ENCODE data around the gene FAM118A.
"Not testable (repeated sequence)": the region's sequence is repeated elsewhere in the genome, so short reads cannot be mapped to it uniquely, and the experiment has no call there.

Gene FAM118A

DNA sequence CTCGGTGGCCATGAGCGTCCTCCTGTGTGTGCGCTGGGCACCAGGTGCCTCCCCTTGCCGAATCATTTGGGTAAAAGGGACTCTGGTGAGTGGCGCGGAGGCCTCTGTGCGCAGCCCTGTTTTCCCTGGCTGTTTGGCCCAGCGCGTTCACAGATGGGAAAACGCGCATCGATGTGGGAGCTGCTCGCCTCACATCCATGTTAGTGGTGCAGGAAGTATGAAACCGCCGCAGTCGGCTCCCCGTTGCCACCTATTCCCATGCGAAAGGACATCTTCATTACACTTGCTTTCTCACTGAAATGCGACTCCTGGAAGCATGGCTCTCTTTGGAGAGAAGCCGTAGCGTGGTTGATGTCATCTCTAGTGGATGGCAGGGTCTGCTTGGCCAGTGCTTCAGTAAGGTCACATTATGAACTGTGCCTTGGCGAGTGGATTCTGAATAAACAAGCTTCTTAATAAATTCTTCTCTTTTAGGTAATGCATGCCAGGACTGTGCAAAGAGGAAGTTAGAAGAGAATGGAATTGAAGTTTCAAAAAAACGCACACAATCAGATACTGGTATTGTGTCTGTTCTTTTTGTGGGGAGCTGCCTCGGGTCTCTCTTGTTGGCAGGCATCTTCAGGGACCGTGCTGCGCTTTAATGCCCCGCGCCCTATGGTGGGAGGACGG, 26.3 kb downstream of the FAM118A start:
- Histone ChIP-seq H3K4me3 (ENCODE audit: low read length) (no peak overlapping the region), H3K27me3 (ENCODE audit: control insufficient read depth, insufficient read depth, low read length) (no peaks in the 10 kb centered on the region), H3K27ac (ENCODE audit: low read length) (no peak overlapping the region), H3K9me3 (ENCODE audit: control insufficient read depth, low read depth, low read length) (no peaks in the 10 kb centered on the region), H3K4me1 (ENCODE audit: control insufficient read depth, low read depth, low read length) (no peaks in the 10 kb centered on the region), H3K9ac (ENCODE audit: low read length) (no peak overlapping the region), H3K36me3 (ENCODE audit: control insufficient read depth, low read depth, low read length) (peaks cover 19% of the 10 kb centered on the region)

DNA sequence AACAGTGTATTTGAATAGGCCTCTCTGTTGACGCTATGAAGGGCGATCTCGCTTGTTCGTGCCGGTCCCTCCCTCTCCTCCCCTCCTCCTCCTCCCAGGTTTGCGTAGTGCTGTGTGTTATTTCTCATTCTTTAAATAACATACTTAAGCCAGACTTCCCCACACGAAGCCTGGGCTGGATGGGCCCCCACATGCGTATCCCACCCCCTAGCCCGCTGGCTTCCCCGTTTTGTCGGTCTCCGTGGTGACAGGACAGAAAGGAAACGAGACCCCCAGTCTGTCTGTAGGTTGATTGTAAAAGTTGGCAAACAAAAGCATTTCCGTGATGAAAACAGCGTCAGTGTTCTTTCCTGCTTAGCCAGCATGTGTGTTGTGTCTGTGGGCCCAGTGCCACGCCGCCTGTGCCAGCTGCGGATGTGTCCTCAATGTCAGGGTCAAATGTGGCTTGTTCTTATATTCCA, 27.3 kb downstream of the FAM118A start:
- no peak overlapping the region for H3K27ac ChIP-seq (ENCODE audit: low read length)
- no peaks in the 10 kb centered on the region for H3K4me1 ChIP-seq (ENCODE audit: control insufficient read depth, low read depth, low read length)
- H3K36me3 ChIP-seq (ENCODE audit: control insufficient read depth, low read depth, low read length): peaks cover 24% of the 10 kb centered on the region

GRCh38 chr22:45337536-45337935, 27.8 kb downstream of the FAM118A start:
- H3K9ac ChIP-seq (ENCODE audit: low read length): no peak overlapping the region
- no peaks in the 10 kb centered on the region for H3K9me3 ChIP-seq (ENCODE audit: control insufficient read depth, low read depth, low read length)
- H3K36me3 ChIP-seq (ENCODE audit: control insufficient read depth, low read depth, low read length): peaks cover 24% of the 10 kb centered on the region
- H3K27ac ChIP-seq (ENCODE audit: low read length): no peak overlapping the region
- no peaks in the 10 kb centered on the region for H3K4me1 ChIP-seq (ENCODE audit: control insufficient read depth, low read depth, low read length)
- no peak overlapping the region for H3K4me3 ChIP-seq (ENCODE audit: low read length)
- no peaks in the 10 kb centered on the region for H3K27me3 ChIP-seq (ENCODE audit: control insufficient read depth, insufficient read depth, low read length)

More for the DNA sequence above, 27.3 kb downstream of the FAM118A start:
- Histone ChIP-seq H3K9ac (ENCODE audit: low read length) (no peak overlapping the region), H3K27me3 (ENCODE audit: control insufficient read depth, insufficient read depth, low read length) (no peaks in the 10 kb centered on the region), H3K4me3 (ENCODE audit: low read length) (no peak overlapping the region), H3K9me3 (ENCODE audit: control insufficient read depth, low read depth, low read length) (no peaks in the 10 kb centered on the region)

DNA sequence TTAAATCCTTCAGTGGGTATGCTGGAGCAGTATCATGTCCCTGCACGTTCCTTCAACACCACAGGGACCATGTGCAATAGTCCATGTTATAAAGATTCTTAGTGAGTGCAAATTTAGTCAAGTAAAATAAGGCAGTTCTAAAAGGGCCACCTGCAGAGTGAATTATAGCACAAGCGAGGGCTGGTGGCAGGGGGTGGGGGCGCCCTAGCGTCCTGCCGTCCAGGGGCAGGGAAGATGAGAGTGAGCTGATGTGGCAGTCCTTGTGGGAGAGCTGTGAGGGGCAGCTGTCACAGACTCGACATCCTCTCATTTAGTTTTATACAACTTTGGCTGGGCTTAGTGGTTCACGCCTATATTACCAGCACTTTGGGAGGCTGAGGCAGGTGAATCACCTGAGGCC, 29.1 kb downstream of the FAM118A start:
- Histone ChIP-seq H3K4me1 (ENCODE audit: control insufficient read depth, low read depth, low read length) (no peaks in the 10 kb centered on the region), H3K27ac (ENCODE audit: low read length) (no peak overlapping the region), H3K27me3 (ENCODE audit: control insufficient read depth, insufficient read depth, low read length) (no peaks in the 10 kb centered on the region), H3K9ac (ENCODE audit: low read length) (no peak overlapping the region), H3K36me3 (ENCODE audit: control insufficient read depth, low read depth, low read length) (peaks cover 24% of the 10 kb centered on the region), H3K4me3 (ENCODE audit: low read length) (no peak overlapping the region), H3K9me3 (ENCODE audit: control insufficient read depth, low read depth, low read length) (no peaks in the 10 kb centered on the region)

DNA sequence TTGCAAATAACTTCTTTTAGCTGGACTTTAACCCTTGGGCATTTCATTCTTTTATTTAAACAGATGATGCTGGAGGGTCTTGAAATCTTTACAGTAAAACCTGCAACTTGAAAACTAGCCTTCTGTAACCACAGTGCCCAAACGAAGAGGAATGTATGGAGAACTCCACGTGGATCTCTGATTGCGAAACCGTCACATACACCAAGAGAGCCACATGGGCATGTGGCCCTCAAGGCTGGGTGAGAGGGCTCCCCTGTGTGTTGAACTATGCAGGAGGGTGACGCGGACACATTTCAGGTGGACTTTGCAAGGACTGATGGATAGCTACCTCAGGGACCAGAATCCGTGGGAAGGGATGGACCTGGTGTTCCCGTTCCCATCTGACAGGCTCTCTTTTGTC, 30.6 kb downstream of the FAM118A start:
- Histone ChIP-seq H3K9me3 (ENCODE audit: control insufficient read depth, low read depth, low read length) (no peaks in the 10 kb centered on the region), H3K4me3 (ENCODE audit: low read length) (no peak overlapping the region), H3K27me3 (ENCODE audit: control insufficient read depth, insufficient read depth, low read length) (no peaks in the 10 kb centered on the region), H3K27ac (ENCODE audit: low read length) (no peak overlapping the region), H3K4me1 (ENCODE audit: control insufficient read depth, low read depth, low read length) (no peaks in the 10 kb centered on the region), H3K9ac (ENCODE audit: low read length) (no peak overlapping the region), H3K36me3 (ENCODE audit: control insufficient read depth, low read depth, low read length) (peaks cover 14% of the 10 kb centered on the region)

- no peak overlapping the region for H3K4me3 ChIP-seq (ENCODE audit: low read length)
- no peak overlapping the region for H3K27ac ChIP-seq (ENCODE audit: low read length)
- no peaks in the 10 kb centered on the region for H3K27me3 ChIP-seq (ENCODE audit: control insufficient read depth, insufficient read depth, low read length)
- peaks cover 11% of the 10 kb centered on the region for H3K36me3 ChIP-seq (ENCODE audit: control insufficient read depth, low read depth, low read length)
- H3K9me3 ChIP-seq (ENCODE audit: control insufficient read depth, low read depth, low read length): no peaks in the 10 kb centered on the region
- H3K4me1 ChIP-seq (ENCODE audit: control insufficient read depth, low read depth, low read length): no peaks in the 10 kb centered on the region
- no peak overlapping the region for H3K9ac ChIP-seq (ENCODE audit: low read length)
Observed at GRCh38 chr22:45341498-45341897, 31.8 kb downstream of the FAM118A start.

GRCh38 chr22:45343143-45343542, 33.4 kb downstream of the FAM118A start:
- H3K27ac ChIP-seq (ENCODE audit: low read length): no peak overlapping the region
- no peaks in the 10 kb centered on the region for H3K4me1 ChIP-seq (ENCODE audit: control insufficient read depth, low read depth, low read length)
- H3K9ac ChIP-seq (ENCODE audit: low read length): no peak overlapping the region
- peaks cover 8% of the 10 kb centered on the region for H3K36me3 ChIP-seq (ENCODE audit: control insufficient read depth, low read depth, low read length)
- no peaks in the 10 kb centered on the region for H3K27me3 ChIP-seq (ENCODE audit: control insufficient read depth, insufficient read depth, low read length)
- H3K9me3 ChIP-seq (ENCODE audit: control insufficient read depth, low read depth, low read length): no peaks in the 10 kb centered on the region
- no peak overlapping the region for H3K4me3 ChIP-seq (ENCODE audit: low read length)

GRCh38 chr22:45344334-45344733, 34.6 kb downstream of the FAM118A start:
- Histone ChIP-seq H3K4me3 (ENCODE audit: low read length) (no peak overlapping the region), H3K4me1 (ENCODE audit: control insufficient read depth, low read depth, low read length) (no peaks in the 10 kb centered on the region), H3K9me3 (ENCODE audit: control insufficient read depth, low read depth, low read length) (no peaks in the 10 kb centered on the region), H3K27ac (ENCODE audit: low read length) (no peak overlapping the region), H3K36me3 (ENCODE audit: control insufficient read depth, low read depth, low read length) (peaks cover 8% of the 10 kb centered on the region), H3K9ac (ENCODE audit: low read length) (no peak overlapping the region), H3K27me3 (ENCODE audit: control insufficient read depth, insufficient read depth, low read length) (no peaks in the 10 kb centered on the region)

DNA sequence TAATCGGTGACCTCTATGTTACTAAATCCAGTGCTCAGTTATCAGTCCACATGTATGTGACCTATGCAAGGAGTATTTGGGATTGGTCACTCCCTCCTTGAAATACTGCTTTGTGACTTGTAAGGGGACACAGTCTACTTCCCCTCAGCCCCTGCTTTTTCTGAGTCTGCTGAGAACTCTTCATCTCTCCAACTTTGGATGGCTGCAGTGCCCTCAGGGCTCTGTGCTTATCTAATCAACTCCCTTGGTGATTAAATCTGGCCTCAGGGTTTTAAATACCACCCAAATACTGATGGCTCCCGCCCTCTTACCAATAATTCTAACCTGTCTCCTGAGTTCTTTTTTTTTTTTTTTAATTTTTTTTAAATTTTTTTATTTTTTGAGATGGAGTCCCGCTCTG, 40.2 kb downstream of the FAM118A start:
- H3K9me3 ChIP-seq (ENCODE audit: control insufficient read depth, low read depth, low read length): no peaks in the 10 kb centered on the region
- H3K4me3 ChIP-seq (ENCODE audit: low read length): no peak overlapping the region
- no peak overlapping the region for H3K27ac ChIP-seq (ENCODE audit: low read length)
- H3K9ac ChIP-seq (ENCODE audit: low read length): no peak overlapping the region
- no peaks in the 10 kb centered on the region for H3K36me3 ChIP-seq (ENCODE audit: control insufficient read depth, low read depth, low read length)
- H3K4me1 ChIP-seq (ENCODE audit: control insufficient read depth, low read depth, low read length): no peaks in the 10 kb centered on the region
- no peaks in the 10 kb centered on the region for H3K27me3 ChIP-seq (ENCODE audit: control insufficient read depth, insufficient read depth, low read length)

DNA sequence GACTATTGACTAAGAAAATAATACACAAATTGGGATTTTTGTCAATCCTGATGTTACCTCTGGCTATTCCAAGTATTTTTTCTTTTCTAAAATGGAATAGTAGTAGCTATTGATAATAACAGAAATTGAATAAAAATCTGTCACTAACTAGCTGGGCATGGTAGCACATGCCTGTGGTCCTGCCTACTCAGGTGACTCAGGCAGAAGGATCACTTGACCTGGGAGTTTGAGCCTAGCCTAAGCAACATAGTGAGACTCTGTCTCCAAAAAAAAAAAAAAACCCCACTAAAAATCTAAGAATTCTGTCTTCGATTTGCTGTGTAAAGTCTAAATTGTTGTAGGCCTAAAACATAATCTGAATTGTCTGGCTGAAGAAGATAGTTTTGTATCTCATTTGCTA, 42.2 kb downstream of the FAM118A start:
- H3K27me3 ChIP-seq (ENCODE audit: control insufficient read depth, insufficient read depth, low read length): no peaks in the 10 kb centered on the region
- no peaks in the 10 kb centered on the region for H3K9me3 ChIP-seq (ENCODE audit: control insufficient read depth, low read depth, low read length)
- no peak overlapping the region for H3K4me3 ChIP-seq (ENCODE audit: low read length)
- no peak overlapping the region for H3K9ac ChIP-seq (ENCODE audit: low read length)
- no peak overlapping the region for H3K27ac ChIP-seq (ENCODE audit: low read length)
- no peaks in the 10 kb centered on the region for H3K36me3 ChIP-seq (ENCODE audit: control insufficient read depth, low read depth, low read length)
- no peaks in the 10 kb centered on the region for H3K4me1 ChIP-seq (ENCODE audit: control insufficient read depth, low read depth, low read length)

DNA sequence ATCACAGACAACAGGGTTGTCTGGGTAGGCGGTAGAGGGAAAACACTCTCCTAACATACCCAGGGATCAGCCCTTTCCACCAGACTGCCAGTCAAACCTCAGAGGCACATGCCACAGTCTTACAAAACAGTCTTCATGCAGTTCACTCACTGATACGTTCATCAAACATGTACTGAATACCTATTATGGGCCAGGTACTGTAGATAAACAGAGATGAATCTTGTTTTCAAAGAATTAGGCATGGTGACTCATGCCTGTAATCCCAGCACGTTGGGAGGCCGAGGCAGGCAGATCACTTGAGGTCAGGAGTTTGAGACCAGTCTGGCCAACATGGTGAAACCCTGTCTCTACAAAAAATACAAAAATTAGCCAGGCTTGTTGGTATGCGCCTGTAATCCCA, 43.0 kb downstream of the FAM118A start:
- not testable (repeated sequence) for H3K27ac ChIP-seq (ENCODE audit: low read length); H3K27me3 ChIP-seq (ENCODE audit: control insufficient read depth, insufficient read depth, low read length); H3K9me3 ChIP-seq (ENCODE audit: control insufficient read depth, low read depth, low read length)

DNA sequence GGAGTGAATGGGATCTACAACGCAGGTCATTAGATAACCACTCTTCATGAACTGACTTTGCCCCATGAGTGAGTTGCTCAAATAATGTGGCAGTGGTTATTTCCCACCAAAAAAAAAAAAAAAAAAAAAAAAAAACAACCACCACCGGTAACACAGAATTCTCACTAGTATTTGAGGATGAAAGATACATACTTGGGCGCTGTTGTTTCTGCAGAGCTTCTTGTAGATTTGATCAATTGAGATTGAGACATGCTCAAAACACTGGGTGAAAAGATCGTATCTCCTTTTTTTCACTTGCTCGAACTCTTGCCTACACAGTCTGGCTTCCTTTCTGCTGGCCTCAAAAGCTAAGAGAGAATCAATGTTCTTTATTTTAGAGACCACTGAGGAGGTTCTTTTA, 44.1 kb downstream of the FAM118A start:
- H3K4me1 ChIP-seq (ENCODE audit: control insufficient read depth, low read depth, low read length): no peaks in the 10 kb centered on the region
- no peaks in the 10 kb centered on the region for H3K27me3 ChIP-seq (ENCODE audit: control insufficient read depth, insufficient read depth, low read length)
- no peaks in the 10 kb centered on the region for H3K36me3 ChIP-seq (ENCODE audit: control insufficient read depth, low read depth, low read length)

More for the DNA sequence above, 43.0 kb downstream of the FAM118A start:
- H3K4me3 ChIP-seq (ENCODE audit: low read length); H3K36me3 ChIP-seq (ENCODE audit: control insufficient read depth, low read depth, low read length); H3K4me1 ChIP-seq (ENCODE audit: control insufficient read depth, low read depth, low read length); H3K9ac ChIP-seq (ENCODE audit: low read length): not testable (repeated sequence)

More for the DNA sequence above, 44.1 kb downstream of the FAM118A start:
- Histone ChIP-seq H3K9me3 (ENCODE audit: control insufficient read depth, low read depth, low read length) (no peaks in the 10 kb centered on the region), H3K4me3 (ENCODE audit: low read length) (no peak overlapping the region), H3K27ac (ENCODE audit: low read length) (no peak overlapping the region), H3K9ac (ENCODE audit: low read length) (no peak overlapping the region)

All from iPS-18a (cell line).